ENCODE measurements around the gene SMYD4.
A peak's percentile ranks its signal among the peaks of the same experiment; 100 is the strongest.

The SMYD4 gene, protein sequence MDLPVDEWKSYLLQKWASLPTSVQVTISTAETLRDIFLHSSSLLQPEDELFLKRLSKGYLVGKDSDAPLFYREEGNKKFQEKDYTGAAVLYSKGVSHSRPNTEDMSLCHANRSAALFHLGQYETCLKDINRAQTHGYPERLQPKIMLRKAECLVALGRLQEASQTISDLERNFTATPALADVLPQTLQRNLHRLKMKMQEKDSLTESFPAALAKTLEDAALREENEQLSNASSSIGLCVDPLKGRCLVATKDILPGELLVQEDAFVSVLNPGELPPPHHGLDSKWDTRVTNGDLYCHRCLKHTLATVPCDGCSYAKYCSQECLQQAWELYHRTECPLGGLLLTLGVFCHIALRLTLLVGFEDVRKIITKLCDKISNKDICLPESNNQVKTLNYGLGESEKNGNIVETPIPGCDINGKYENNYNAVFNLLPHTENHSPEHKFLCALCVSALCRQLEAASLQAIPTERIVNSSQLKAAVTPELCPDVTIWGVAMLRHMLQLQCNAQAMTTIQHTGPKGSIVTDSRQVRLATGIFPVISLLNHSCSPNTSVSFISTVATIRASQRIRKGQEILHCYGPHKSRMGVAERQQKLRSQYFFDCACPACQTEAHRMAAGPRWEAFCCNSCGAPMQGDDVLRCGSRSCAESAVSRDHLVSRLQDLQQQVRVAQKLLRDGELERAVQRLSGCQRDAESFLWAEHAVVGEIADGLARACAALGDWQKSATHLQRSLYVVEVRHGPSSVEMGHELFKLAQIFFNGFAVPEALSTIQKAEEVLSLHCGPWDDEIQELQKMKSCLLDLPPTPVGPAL
- total RNA-seq = 17.5 to 31.6 (median 23.3) reads per million in 3 donors

DNA sequence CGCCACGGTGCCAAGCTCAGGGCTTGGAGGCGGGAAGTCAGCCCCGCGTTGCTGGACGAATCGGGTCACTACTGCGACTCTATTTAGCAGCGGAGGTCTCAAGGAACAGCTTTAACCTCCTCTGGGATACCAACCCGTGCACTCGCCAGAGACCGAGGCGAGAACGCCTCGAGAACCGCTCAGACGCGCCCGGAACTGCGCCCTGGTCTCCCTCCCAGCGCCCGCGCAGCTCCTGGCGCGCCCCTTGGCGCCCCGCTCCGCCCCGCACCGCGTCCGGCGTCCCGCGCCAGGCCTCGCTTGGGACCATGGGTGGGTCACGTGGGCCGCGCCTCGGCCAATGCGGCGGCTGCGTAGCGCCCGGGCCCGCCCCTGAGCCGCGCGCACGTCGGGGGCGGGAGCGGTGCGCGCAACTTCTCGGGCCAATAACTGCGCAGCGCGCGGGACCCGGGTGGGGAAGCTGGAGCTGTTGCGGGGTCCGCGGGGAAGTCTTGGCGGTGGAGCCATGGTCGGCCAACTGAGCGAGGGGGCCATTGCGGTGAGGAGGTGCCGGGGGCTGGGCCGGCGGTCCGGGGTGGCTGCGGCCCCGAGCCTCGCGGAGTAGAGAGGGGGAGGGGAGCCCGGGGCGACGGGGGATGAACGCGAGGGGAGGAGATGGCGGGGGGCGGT lies at the start of gene SMYD4, which contains the start of gene RPA1:
TSS of gene SMYD4 (minus strand) at position 311 of the 666 bp plus-strand sequence. CDS start 1,908 bp downstream, outside the sequence.
TSS of gene RPA1 (plus strand) at position 414 of the 666 bp plus-strand sequence. CDS start at position 503, 89 bp downstream.
- Histone ChIP-seq H3K9me3 (ENCODE audit: control insufficient read depth, low read length) (no peaks in the 10 kb centered on the region), H3K4me3 (ENCODE audit: insufficient read depth, low read depth, low read length, poor library complexity, severe bottlenecking) (peak within 1 kb of the TSS; percentile 100), H3K4me1 (ENCODE audit: control insufficient read depth, insufficient read depth, low read length, poor library complexity, severe bottlenecking) (peaks cover 21% of the 10 kb centered on the region), H3K27ac (ENCODE audit: insufficient read depth, low read length, poor library complexity, severe bottlenecking) (peak within 1 kb of the TSS; percentile 74), H3K27me3 (replicated peaks; ENCODE audit: control insufficient read depth, insufficient read depth, low read length, poor library complexity, severe bottlenecking) (no peaks in the 10 kb centered on the region), H3K36me3 (ENCODE audit: control insufficient read depth, insufficient read depth, low read length) (peaks cover 10% of the 10 kb centered on the region)
- DNase-seq = peak; percentile 73 to 85 (median 85)

DNA sequence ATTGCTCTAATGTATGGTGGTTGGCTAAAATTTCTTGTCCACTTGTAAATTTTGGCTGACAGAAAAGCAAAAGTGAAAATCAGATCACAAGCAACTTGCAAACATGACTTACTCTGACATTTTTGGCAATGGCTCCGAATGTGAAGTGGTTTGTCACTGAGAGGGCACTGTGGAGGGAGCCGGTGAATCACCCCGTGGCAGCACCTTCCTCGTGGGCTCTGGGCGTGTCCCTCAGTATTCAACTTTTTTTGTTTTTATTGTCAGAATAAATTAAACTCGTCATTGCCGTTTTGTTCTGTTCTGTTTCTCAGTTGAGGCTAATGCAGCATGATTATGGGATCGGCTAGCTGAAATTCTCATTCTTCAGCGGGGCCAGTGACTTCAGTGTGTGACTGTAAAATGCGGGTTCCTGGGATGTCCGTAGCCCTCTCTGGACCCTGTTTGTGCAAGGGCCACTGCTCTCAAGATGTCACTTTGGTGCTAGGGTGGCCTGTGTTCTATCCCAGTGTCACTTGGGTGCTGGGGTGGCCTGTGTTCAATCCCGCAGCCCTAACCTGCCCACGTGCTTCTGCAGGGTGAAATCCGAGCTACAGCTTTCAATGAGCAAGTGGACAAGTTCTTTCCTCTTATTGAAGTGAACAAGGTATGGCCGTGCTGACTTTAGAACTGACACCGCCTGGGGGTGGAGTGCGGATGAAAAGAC lies 48.9 kb upstream of the SMYD4 start:
- Histone ChIP-seq H3K36me3 (ENCODE audit: control insufficient read depth, insufficient read depth, low read length) (peaks cover 58% of the 10 kb centered on the region), H3K27ac (ENCODE audit: insufficient read depth, low read length, poor library complexity, severe bottlenecking) (no peak overlapping the region), H3K4me3 (ENCODE audit: insufficient read depth, low read depth, low read length, poor library complexity, severe bottlenecking) (no peak overlapping the region)

DNA sequence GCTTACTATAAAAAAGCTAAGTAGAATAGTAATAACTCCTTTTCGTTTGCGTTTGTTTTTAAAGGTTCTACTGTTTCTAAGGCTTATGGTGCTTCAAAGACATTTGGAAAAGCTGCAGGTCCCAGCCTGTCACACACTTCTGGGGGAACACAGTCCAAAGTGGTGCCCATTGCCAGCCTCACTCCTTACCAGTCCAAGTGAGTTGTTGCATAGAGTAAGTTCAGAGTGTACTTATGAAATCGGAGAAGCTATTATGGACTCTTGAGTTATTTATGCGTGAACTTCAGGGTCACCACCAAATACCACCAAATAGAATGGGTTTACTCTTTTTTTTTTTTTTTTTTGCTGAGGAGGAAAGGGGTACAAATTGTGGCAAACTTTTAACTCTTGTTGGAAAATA lies 45.9 kb upstream of the SMYD4 start:
- Histone ChIP-seq H3K4me1 (ENCODE audit: control insufficient read depth, insufficient read depth, low read length, poor library complexity, severe bottlenecking) (peaks cover 30% of the 10 kb centered on the region), H3K9me3 (ENCODE audit: control insufficient read depth, low read length) (no peaks in the 10 kb centered on the region), H3K36me3 (ENCODE audit: control insufficient read depth, insufficient read depth, low read length) (peaks cover 47% of the 10 kb centered on the region), H3K4me3 (ENCODE audit: insufficient read depth, low read depth, low read length, poor library complexity, severe bottlenecking) (no peak overlapping the region), H3K27ac (ENCODE audit: insufficient read depth, low read length, poor library complexity, severe bottlenecking) (no peak overlapping the region), H3K27me3 (replicated peaks; ENCODE audit: control insufficient read depth, insufficient read depth, low read length, poor library complexity, severe bottlenecking) (no peaks in the 10 kb centered on the region)
- no peak for DNase-seq

More for the DNA sequence above, 48.9 kb upstream of the SMYD4 start:
- H3K4me1 ChIP-seq (ENCODE audit: control insufficient read depth, insufficient read depth, low read length, poor library complexity, severe bottlenecking) = peaks cover 1% of the 10 kb centered on the region
- DNase-seq = no peak
- H3K9me3 ChIP-seq (ENCODE audit: control insufficient read depth, low read length) = no peaks in the 10 kb centered on the region
- H3K27me3 ChIP-seq (replicated peaks; ENCODE audit: control insufficient read depth, insufficient read depth, low read length, poor library complexity, severe bottlenecking) = no peaks in the 10 kb centered on the region

DNA sequence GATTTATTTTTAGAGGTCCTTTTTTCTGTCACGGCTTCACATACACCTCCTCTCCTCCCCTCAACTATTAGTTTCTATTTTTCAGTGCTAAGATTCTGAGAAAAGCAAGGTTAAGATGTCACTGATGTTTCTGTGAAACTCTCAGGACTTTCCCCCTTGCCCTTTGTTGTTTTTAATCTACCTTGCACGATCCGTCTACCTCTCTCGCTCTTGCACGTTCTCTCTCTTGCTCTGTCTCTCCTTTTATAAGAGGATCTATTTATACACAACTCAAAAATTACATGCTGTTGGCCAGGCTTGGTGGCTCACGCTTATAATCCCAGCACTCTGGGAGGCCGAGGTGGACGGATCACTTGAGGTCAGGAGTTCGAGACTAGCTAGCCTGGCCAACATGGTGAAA lies 43.7 kb upstream of the SMYD4 start:
- Histone ChIP-seq H3K27me3 (replicated peaks; ENCODE audit: control insufficient read depth, insufficient read depth, low read length, poor library complexity, severe bottlenecking) (no peaks in the 10 kb centered on the region), H3K4me1 (ENCODE audit: control insufficient read depth, insufficient read depth, low read length, poor library complexity, severe bottlenecking) (peaks cover 37% of the 10 kb centered on the region), H3K4me3 (ENCODE audit: insufficient read depth, low read depth, low read length, poor library complexity, severe bottlenecking) (no peak overlapping the region), H3K9me3 (ENCODE audit: control insufficient read depth, low read length) (no peaks in the 10 kb centered on the region), H3K36me3 (ENCODE audit: control insufficient read depth, insufficient read depth, low read length) (peaks cover 25% of the 10 kb centered on the region), H3K27ac (ENCODE audit: insufficient read depth, low read length, poor library complexity, severe bottlenecking) (peak overlapping the region; percentile 82)
- no peak for DNase-seq

DNA sequence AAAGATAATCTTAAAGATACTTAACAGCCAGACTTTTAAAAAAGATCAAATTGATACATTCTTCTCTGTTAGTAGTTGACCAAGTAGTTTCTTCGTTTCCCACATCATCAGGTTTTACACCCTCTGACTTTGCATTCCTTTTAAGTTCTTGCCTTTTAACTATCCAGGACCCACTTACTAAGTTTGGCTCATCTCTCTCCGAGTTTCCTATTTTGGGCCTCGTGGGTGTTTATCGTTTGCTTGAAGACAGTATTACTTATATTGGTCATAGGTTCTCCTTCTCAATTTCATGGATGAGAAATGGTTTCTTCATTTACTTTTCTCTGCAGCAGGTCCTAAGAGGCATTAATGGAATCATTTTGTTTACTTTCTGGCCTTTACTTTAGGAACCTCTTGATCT lies 43.3 kb upstream of the SMYD4 start:
- DNase-seq = no peak
- Histone ChIP-seq H3K36me3 (ENCODE audit: control insufficient read depth, insufficient read depth, low read length) (peaks cover 23% of the 10 kb centered on the region), H3K9me3 (ENCODE audit: control insufficient read depth, low read length) (no peaks in the 10 kb centered on the region), H3K27me3 (replicated peaks; ENCODE audit: control insufficient read depth, insufficient read depth, low read length, poor library complexity, severe bottlenecking) (no peaks in the 10 kb centered on the region), H3K4me3 (ENCODE audit: insufficient read depth, low read depth, low read length, poor library complexity, severe bottlenecking) (no peak overlapping the region), H3K27ac (ENCODE audit: insufficient read depth, low read length, poor library complexity, severe bottlenecking) (peak overlapping the region; percentile 82), H3K4me1 (ENCODE audit: control insufficient read depth, insufficient read depth, low read length, poor library complexity, severe bottlenecking) (peaks cover 37% of the 10 kb centered on the region)

DNA sequence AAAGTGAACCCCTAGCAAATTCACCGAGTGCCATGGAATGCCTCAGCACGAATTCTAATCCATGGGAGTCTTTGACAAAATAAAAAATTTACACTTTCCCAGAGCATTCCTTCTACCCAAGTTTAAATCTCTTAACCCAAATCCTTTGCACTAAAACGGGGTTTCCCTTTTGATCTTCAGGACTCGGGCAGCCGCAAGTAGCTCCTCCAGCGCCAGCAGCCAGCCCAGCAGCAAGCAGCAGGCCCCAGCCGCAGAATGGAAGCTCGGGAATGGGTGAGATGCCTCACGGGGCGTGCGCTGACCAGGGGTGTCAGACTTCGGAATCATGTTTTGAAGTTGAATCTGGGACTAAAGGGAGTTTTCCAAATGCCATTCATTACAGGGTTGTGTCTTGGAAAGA lies 42.6 kb upstream of the SMYD4 start:
- Histone ChIP-seq H3K36me3 (ENCODE audit: control insufficient read depth, insufficient read depth, low read length) (peaks cover 17% of the 10 kb centered on the region), H3K4me1 (ENCODE audit: control insufficient read depth, insufficient read depth, low read length, poor library complexity, severe bottlenecking) (peaks cover 37% of the 10 kb centered on the region), H3K9me3 (ENCODE audit: control insufficient read depth, low read length) (no peaks in the 10 kb centered on the region), H3K27me3 (replicated peaks; ENCODE audit: control insufficient read depth, insufficient read depth, low read length, poor library complexity, severe bottlenecking) (no peaks in the 10 kb centered on the region), H3K4me3 (ENCODE audit: insufficient read depth, low read depth, low read length, poor library complexity, severe bottlenecking) (no peak overlapping the region), H3K27ac (ENCODE audit: insufficient read depth, low read length, poor library complexity, severe bottlenecking) (peak overlapping the region; percentile 82)
- DNase-seq = no peak

DNA sequence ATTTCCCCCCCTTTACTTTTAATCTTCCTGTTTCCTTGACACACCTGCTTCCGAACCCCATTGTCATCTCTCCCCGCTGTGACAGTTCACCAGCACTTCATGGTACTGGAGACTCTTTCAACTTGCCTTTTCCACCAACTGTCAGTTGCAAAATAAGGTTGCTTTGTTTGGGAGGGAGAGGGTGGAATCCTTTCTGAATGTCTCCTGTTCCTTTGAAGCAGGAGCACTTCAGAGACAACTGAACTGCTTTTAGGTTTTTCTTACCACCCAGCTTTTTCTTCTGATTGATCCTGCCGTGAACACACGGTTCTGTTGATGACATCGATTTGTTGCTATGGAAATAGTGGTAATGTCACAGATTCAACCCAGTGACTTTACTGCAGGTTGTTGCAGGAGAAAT lies 42.1 kb upstream of the SMYD4 start:
- H3K27ac ChIP-seq (ENCODE audit: insufficient read depth, low read length, poor library complexity, severe bottlenecking) = peak overlapping the region; percentile 82
- no peaks in the 10 kb centered on the region for H3K27me3 ChIP-seq (replicated peaks; ENCODE audit: control insufficient read depth, insufficient read depth, low read length, poor library complexity, severe bottlenecking)
- no peak overlapping the region for H3K4me3 ChIP-seq (ENCODE audit: insufficient read depth, low read depth, low read length, poor library complexity, severe bottlenecking)
- H3K36me3 ChIP-seq (ENCODE audit: control insufficient read depth, insufficient read depth, low read length) = peaks cover 12% of the 10 kb centered on the region
- H3K9me3 ChIP-seq (ENCODE audit: control insufficient read depth, low read length) = no peaks in the 10 kb centered on the region
- peak in 2 of 3 donors; percentile 1 to 20 for DNase-seq
- H3K4me1 ChIP-seq (ENCODE audit: control insufficient read depth, insufficient read depth, low read length, poor library complexity, severe bottlenecking) = peaks cover 37% of the 10 kb centered on the region

DNA sequence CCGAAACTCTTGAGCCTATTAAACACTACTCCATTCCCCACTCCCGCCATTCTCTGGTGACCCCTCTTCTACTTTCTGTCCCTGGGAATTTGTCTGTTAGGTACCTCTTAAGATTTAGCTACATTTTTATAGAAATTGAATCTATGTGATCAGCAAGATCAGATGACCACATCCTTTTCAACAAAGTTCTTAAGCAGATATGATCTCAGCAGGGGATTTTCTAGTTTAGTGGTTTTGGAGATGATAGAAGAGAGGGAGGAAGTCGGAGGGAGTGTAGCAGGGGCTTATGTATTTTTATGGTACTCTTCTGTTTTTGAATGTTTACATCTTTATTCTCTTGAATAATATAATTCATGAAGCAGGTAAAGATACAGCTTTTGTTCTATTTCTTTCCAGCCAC lies 40.9 kb upstream of the SMYD4 start:
- H3K27ac ChIP-seq (ENCODE audit: insufficient read depth, low read length, poor library complexity, severe bottlenecking) = peak overlapping the region; percentile 82

DNA sequence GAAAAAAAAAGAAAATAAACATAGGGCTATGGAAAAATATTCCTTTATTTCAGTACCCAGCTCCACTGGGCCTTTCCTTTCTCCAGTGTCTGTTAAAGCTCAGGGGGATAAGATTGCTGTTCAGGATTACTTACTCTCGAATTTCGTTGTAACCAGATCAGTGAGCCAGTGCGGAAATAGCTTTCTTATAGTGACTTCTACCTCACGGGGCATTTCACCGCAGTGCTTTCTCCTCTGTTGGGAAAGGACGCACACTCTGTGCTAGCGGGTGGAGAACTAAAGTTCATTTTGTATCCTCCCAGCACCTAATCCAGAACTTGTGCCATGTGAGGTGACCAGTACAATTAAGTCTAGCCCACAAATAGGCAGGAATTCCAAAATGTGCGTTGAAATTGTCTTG lies 38.4 kb upstream of the SMYD4 start:
- Histone ChIP-seq H3K27me3 (replicated peaks; ENCODE audit: control insufficient read depth, insufficient read depth, low read length, poor library complexity, severe bottlenecking) (no peaks in the 10 kb centered on the region), H3K4me3 (ENCODE audit: insufficient read depth, low read depth, low read length, poor library complexity, severe bottlenecking) (no peak overlapping the region), H3K9me3 (ENCODE audit: control insufficient read depth, low read length) (no peaks in the 10 kb centered on the region), H3K27ac (ENCODE audit: insufficient read depth, low read length, poor library complexity, severe bottlenecking) (no peak overlapping the region), H3K4me1 (ENCODE audit: control insufficient read depth, insufficient read depth, low read length, poor library complexity, severe bottlenecking) (peaks cover 32% of the 10 kb centered on the region), H3K36me3 (ENCODE audit: control insufficient read depth, insufficient read depth, low read length) (no peaks in the 10 kb centered on the region)
- no peak for DNase-seq

More for the DNA sequence above, 40.9 kb upstream of the SMYD4 start:
- peaks cover 37% of the 10 kb centered on the region for H3K4me1 ChIP-seq (ENCODE audit: control insufficient read depth, insufficient read depth, low read length, poor library complexity, severe bottlenecking)
- no peak overlapping the region for H3K4me3 ChIP-seq (ENCODE audit: insufficient read depth, low read depth, low read length, poor library complexity, severe bottlenecking)
- H3K36me3 ChIP-seq (ENCODE audit: control insufficient read depth, insufficient read depth, low read length) = peaks cover 9% of the 10 kb centered on the region
- no peaks in the 10 kb centered on the region for H3K9me3 ChIP-seq (ENCODE audit: control insufficient read depth, low read length)
- DNase-seq = peak in 1 of 3 donors; percentile 2
- H3K27me3 ChIP-seq (replicated peaks; ENCODE audit: control insufficient read depth, insufficient read depth, low read length, poor library complexity, severe bottlenecking) = no peaks in the 10 kb centered on the region
